Measurements from ENCODE around the gene RSPH4A.

GRCh38 chr6:116672306-116672705 lies 56.0 kb downstream of the RSPH4A start:
- TF ChIP-seq EZH2 (IDR thresholded peaks at IDR 0.05; ENCODE audit: borderline replicate concordance): no peak
- TF ChIP-seq CTCF (IDR thresholded peaks at IDR 0.05; ENCODE audit: poor library complexity): no peak
- TF ChIP-seq EZH2phosphoT487 (IDR thresholded peaks at IDR 0.05; ENCODE audit: low read depth, severe bottlenecking, unreplicated experiment): no peak

Measured in hepatocyte (in vitro differentiated cells).